Stomach smooth muscle (tissue), 2 donors: ENCODE results near the gene KRT86.

Experiments used
- H3K27ac ChIP-seq: one replicate; pipeline ENCODE4 v1.7.0; 2013; ENCODE audit warnings: mild to moderate bottlenecking, low read length, inconsistent platforms
- H3K27me3 ChIP-seq, 2 donors: one replicate each; pipeline ENCODE4 v1.7.0; 2013; ENCODE audit warnings: low read length in 2 of 2; ENCODE audit not compliant: insufficient read depth in 2 of 2, control insufficient read depth in 1 of 2
- H3K36me3 ChIP-seq, 2 donors: one replicate each; pipeline ENCODE4 v1.7.0; 2013; ENCODE audit warnings: low read length in 2 of 2; ENCODE audit not compliant: control insufficient read depth in 2 of 2, insufficient read depth in 2 of 2
- H3K4me1 ChIP-seq: one replicate; pipeline ENCODE4 v1.7.0; 2013; ENCODE audit warnings: low read length; ENCODE audit not compliant: control insufficient read depth, insufficient read depth
- H3K4me3 ChIP-seq, 2 donors: one replicate each; pipeline ENCODE4 v1.7.0; 2013; ENCODE audit warnings: low read length in 2 of 2
- H3K9ac ChIP-seq, 2 donors: one replicate each; pipeline ENCODE4 v1.7.0; 2013; ENCODE audit warnings: low read length in 2 of 2, mild to moderate bottlenecking in 1 of 2
- H3K9me3 ChIP-seq, 2 donors: one replicate each; pipeline ENCODE4 v1.7.0; 2013; ENCODE audit warnings: low read length in 2 of 2; ENCODE audit not compliant: control insufficient read depth in 2 of 2
- donor health status: healthy.
- donor health status: Pancreatic carcinoma.

The KRT86 gene

DNA sequence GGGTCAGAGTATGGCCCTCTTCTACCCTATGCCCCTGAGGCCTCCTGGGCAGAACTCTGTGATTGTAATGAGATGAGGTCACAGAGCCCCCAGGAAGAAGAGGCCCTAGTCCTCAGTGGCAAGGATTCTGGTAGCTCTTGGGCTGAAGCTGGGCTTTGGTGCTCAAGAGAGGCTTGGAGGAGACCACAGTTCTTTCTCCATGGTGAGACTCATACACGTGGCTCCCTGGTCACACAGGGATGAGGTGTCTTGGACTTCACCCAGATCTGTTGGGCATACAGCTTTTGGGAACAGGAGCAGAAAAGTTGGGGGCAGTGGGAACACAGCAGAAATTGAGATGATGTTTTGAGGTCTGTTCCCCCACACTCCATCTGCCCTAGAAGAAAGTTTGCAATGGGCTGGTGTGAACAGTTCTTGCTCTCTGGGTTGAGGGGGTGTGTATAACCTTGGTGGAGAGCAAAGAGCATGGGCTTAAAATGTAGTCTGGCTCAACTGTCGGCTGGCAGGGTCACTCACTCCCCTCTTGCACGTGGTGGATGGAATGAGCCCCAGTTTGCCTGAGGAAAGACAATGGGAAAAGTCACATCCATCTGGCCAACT lies at the start of gene KRT86:
TSS of gene KRT86 (plus strand) at position 125 of the 600 bp plus-strand sequence. CDS start 27,272 bp downstream, outside the sequence.
- Histone ChIP-seq H3K9ac (no peak within 1 kb of the TSS), H3K36me3 (no peaks in the 10 kb centered on the region), H3K4me3 (no peak within 1 kb of the TSS), H3K4me1 (peaks cover 12% of the 10 kb centered on the region), H3K27me3 (peaks cover 3 to 5% of the 10 kb centered on the region in 2 donors), H3K9me3 (no peaks in the 10 kb centered on the region), H3K27ac (no peak within 1 kb of the TSS)

DNA sequence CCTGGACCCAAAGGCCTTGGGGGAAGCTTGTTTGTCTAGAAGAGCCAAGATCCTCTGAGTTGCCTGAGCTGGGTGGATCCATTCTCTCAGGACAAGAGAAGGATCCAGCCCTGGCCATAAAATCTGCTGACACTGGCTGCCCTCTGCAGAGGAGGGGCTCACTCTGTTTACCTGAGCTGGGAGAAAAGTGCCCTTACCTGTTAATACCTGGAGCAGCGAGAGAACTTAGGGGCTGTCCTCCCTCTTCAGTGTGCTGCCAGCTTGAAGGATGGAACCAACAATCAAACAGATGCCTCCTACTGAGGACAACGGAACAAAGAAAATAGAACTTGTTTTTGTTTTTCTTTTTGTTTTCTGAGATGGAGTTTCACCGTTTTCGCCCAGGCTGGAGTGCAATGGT lies 48.7 kb upstream of the KRT86 start:
- Histone ChIP-seq H3K4me3 (no peak overlapping the region), H3K27me3 (peaks cover 11 to 13% of the 10 kb centered on the region in 2 donors), H3K36me3 (no peaks in the 10 kb centered on the region), H3K9me3 (peaks cover 0 to 2% of the 10 kb centered on the region in 2 donors), H3K4me1 (peaks cover 4% of the 10 kb centered on the region), H3K9ac (no peak overlapping the region), H3K27ac (no peak overlapping the region)

DNA sequence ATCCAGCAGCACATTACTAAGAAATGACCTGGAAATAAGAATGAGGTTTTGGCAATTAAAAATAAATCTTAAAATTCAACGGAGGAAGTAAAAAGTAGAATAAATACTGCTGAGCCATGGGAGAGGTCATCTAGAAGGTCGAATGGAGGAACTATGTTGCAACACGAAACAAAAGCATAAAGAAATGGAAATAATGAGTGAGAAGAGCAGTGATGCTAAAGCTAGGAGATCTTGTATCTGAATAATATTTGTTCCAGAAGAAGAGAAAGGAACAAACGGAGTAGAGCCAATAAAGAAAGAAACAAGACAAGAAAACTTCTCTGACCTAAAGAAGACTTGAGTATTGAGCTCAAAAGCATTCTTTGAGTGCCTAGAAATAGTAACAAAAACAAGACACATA lies 48.0 kb upstream of the KRT86 start:
- H3K9me3 ChIP-seq: peaks cover 0 to 2% of the 10 kb centered on the region in 2 donors
- H3K27ac ChIP-seq: no peak overlapping the region
- H3K4me3 ChIP-seq: no peak overlapping the region
- H3K36me3 ChIP-seq: no peaks in the 10 kb centered on the region
- H3K4me1 ChIP-seq: peaks cover 4% of the 10 kb centered on the region
- peaks cover 12 to 19% of the 10 kb centered on the region in 2 donors for H3K27me3 ChIP-seq
- no peak overlapping the region for H3K9ac ChIP-seq

DNA sequence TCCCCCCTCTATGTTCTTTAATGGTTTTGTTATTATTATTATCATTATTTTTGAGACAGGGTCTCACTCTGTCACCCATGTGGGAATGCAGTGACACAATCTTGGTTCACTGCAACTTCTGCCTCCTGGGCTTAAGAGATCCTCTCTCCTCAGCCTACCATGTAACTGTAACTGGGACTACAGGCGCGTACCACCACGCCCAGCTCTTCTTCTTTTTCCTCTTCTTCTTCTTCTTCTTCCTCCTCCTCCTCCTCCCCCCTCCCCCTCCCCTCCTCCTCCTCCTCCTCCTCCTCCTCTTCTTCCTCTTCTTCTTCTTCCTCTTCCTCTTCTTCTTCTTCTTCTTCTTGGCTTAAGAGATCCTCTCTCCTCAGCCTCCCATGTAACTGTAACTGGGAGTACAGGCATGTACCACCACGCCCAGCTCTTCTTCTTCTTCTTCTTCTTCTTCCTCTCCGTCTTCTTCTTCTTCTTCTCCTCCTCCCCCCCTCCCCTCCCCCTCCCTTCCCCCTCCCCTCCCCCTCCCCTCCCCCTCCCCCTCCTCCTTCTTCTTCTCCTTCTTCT lies 46.8 kb upstream of the KRT86 start:
- Histone ChIP-seq H3K36me3 (no peaks in the 10 kb centered on the region), H3K27ac (no peak overlapping the region), H3K4me3 (no peak overlapping the region), H3K9ac (no peak overlapping the region), H3K4me1 (peaks cover 4% of the 10 kb centered on the region), H3K9me3 (peaks cover 0 to 2% of the 10 kb centered on the region in 2 donors), H3K27me3 (peaks cover 21 to 29% of the 10 kb centered on the region in 2 donors)

DNA sequence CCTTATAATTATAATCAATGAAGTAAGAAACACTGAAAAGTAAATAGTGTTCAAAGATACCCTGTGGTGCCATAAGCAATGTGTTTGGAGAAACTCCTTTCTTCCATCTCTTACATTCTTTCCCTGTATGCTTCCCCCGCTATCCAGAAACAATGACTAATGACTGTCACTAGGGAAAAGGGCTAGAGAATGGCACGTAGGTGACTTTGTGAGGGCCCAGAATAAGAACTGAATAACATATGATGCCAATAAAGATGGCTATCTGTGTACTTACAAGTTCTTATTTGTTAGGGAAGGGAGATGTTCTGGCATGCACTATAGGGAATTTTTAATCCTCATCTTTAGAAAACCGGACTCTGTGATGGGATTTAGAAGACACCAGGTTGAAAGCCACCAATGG lies 46.1 kb upstream of the KRT86 start:
- H3K27ac ChIP-seq: no peak overlapping the region
- no peak overlapping the region for H3K9ac ChIP-seq
- H3K27me3 ChIP-seq: peaks cover 24 to 35% of the 10 kb centered on the region in 2 donors
- H3K9me3 ChIP-seq: peaks cover 0 to 2% of the 10 kb centered on the region in 2 donors
- no peak overlapping the region for H3K4me3 ChIP-seq
- H3K4me1 ChIP-seq: peaks cover 7% of the 10 kb centered on the region
- H3K36me3 ChIP-seq: no peaks in the 10 kb centered on the region

DNA sequence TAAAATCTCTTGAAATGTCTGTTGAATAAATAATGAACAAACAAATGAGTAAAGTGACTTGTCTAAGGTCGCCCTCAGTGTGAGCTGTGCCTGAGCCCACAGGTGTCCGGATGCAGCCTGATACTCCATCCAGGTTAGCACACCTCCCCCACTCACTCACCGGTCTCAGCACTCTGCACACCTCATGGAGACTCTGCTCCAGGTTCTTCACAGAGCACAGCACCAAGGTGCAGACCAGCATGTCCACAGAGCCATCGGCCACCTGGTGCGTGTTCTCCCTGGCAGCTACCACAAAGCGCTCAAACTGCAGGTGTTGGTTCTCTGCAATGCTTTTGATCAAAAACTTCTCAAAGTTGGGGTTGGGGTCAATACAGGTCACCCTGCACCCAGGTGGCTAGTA lies 45.5 kb upstream of the KRT86 start:
- Histone ChIP-seq H3K27me3 (peaks cover 27 to 40% of the 10 kb centered on the region in 2 donors), H3K4me1 (peaks cover 7% of the 10 kb centered on the region), H3K27ac (no peak overlapping the region), H3K9me3 (peaks cover 0 to 2% of the 10 kb centered on the region in 2 donors), H3K36me3 (no peaks in the 10 kb centered on the region), H3K9ac (no peak overlapping the region), H3K4me3 (no peak overlapping the region)

DNA sequence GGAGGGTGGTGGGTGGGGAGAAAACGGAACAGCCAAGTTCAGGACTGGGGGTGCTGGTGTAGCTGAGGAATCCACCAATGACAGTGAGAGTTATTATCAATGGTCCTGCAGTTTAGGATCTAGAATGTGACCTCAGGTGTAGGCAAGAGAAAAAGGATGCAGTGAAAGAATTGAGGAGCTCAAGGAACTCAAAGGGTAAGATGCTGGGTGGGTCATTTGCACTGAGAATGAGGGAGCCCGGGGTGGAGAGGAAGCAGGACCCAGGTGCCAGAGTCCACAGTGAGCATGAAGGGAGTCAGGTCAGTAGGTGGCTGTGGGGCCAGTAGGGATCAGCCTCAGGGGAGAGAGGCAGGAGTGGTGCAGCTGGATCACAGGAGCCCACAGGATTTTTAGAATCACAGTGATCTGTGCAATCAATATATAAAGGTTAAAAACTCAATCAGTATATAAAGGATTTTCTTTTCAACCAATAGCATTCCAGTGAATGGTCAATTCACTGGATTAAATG lies 44.6 kb upstream of the KRT86 start:
- Histone ChIP-seq H3K9me3 (no peaks in the 10 kb centered on the region), H3K4me3 (no peak overlapping the region), H3K36me3 (no peaks in the 10 kb centered on the region), H3K27me3 (peaks cover 27 to 40% of the 10 kb centered on the region in 2 donors), H3K4me1 (peaks cover 7% of the 10 kb centered on the region), H3K27ac (no peak overlapping the region), H3K9ac (no peak overlapping the region)

DNA sequence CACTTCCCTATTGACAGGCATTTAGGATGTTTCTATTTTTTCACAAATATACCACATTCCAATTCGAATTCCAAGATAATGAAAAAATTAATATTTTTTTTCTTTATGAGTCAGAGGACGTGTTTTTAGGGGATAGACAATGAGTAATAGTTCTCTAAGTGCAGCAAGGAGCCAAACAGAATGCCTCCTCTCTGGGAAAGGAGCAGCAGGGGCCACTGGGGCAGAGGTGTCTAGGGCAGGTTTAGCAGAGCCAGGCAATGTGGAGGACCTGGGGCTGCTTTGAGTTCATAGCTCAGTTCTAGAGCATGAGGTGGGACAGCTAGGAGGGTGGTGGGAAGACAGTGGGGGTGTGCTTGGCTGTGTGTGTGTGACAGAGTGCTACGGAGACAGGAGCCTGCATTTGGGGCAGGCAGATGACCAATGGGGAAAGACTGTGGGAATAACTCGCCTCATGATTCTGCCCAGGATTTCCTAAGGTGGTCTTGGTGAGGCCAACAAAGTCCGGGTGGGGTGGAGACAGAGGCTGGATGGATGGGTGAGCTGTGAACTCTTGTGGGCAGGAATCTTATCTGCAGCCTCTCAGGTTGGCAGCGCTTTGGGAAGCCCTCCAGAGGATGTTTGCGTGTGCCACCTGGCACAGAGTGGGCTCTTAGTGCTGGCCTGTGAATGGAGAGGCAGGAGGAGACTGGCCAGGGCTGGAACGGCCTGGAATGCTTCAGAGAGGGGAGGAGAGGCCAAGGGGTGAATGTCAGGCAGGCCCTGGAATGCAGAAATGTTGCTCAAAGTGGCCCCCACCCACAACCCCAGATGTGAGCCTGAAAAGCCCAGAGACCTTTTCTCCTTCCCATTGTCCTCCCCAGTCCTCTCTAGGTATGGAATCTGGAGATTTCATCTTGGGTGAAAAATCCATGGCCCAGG lies 43.8 kb upstream of the KRT86 start:
- H3K27ac ChIP-seq: no peak overlapping the region
- H3K9ac ChIP-seq: no peak overlapping the region
- H3K36me3 ChIP-seq: no peaks in the 10 kb centered on the region
- H3K4me3 ChIP-seq: no peak overlapping the region
- peaks cover 7% of the 10 kb centered on the region for H3K4me1 ChIP-seq
- no peaks in the 10 kb centered on the region for H3K9me3 ChIP-seq
- H3K27me3 ChIP-seq: peaks cover 27 to 40% of the 10 kb centered on the region in 2 donors

DNA sequence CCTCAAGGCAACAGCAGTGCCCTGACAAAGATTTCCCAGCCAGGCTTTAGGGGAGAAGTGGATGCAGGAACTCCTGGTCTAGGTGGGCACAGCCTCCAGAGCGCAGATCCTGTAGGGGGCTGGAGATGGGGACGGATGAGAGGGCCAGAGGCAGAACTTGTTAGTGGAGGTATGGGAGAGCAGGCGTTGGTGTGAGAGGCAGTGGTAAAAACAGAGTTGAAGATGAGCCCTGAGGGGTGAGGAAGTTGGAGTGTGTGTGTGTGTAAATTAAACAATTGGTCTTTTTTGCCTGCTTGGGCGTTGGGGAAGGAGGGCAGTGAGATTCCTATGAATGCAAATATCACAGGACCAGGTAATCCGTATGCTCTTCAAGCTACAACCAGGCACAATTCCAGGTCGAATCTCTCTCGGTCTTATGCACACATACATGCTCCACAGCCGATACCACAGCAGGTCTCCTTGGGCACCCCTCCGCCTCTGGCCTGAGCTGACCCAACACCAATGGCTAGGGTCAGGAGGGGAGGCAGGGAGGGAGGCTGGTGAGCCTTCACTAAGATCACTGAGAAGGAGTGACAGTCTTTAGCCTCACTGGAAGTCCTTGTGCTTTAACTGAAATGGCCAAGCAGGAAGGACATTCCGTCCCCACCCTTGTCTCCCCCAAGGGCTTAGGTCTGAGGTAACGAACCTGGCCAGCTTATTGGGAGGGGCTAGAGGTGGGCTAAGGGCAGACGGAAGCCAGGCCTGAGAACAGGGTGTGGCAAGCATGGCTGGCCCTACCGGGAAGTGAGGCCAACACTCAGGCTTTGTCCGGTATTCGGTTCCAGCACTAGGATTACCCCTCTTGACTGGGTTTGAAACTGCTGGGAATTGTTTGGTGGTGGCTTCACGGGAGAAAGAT lies 42.9 kb upstream of the KRT86 start:
- Histone ChIP-seq H3K36me3 (no peaks in the 10 kb centered on the region), H3K4me3 (no peak overlapping the region), H3K9ac (no peak overlapping the region), H3K27ac (no peak overlapping the region), H3K9me3 (no peaks in the 10 kb centered on the region), H3K27me3 (peaks cover 27 to 40% of the 10 kb centered on the region in 2 donors), H3K4me1 (peaks cover 7% of the 10 kb centered on the region)

DNA sequence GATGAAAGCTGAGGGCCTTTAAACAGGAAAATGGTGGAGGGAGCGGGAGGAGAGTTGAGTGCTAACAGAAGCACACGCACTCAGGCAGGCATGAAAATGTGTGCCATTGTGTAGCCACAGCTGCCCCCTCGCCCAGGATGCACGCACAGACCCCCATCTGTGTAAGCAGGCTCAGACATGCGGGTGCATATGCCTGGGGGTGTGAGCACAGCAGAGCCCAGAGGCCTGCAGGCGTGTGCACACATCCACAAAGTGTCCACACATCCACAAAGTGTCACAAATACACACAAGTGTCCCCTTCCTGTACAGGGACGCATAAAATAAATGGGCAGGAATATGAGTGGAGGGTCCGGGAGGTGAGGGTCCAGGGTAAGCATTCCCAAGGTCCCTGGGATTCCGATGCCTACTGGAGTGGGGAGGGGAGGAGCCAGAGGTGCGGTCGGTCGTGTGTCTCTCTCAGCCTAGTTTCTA lies 42.2 kb upstream of the KRT86 start:
- H3K36me3 ChIP-seq: no peaks in the 10 kb centered on the region
- peaks cover 7% of the 10 kb centered on the region for H3K4me1 ChIP-seq
- H3K4me3 ChIP-seq: no peak overlapping the region
- no peak overlapping the region for H3K9ac ChIP-seq
- peaks cover 27 to 40% of the 10 kb centered on the region in 2 donors for H3K27me3 ChIP-seq
- no peak overlapping the region for H3K27ac ChIP-seq
- H3K9me3 ChIP-seq: no peaks in the 10 kb centered on the region
